HG03354 (cell line): ENCODE data around the gene AHRR.
A peak's percentile ranks its signal among the peaks of the same experiment; 100 is the strongest.

ENCODE experiments used
- ATAC-seq: cut with Tn5 transposase; IDR thresholded peaks from one replicate; pipeline ENCODE4 v1.9.1; 2021; ENCODE audit warnings: mild to moderate bottlenecking; ENCODE audit not compliant: unreplicated experiment, poor library complexity, severe bottlenecking

Gene AHRR

GRCh38 chr5:342501-343460, 21.3 kb downstream of the AHRR start:
- ATAC-seq: no peak

DNA sequence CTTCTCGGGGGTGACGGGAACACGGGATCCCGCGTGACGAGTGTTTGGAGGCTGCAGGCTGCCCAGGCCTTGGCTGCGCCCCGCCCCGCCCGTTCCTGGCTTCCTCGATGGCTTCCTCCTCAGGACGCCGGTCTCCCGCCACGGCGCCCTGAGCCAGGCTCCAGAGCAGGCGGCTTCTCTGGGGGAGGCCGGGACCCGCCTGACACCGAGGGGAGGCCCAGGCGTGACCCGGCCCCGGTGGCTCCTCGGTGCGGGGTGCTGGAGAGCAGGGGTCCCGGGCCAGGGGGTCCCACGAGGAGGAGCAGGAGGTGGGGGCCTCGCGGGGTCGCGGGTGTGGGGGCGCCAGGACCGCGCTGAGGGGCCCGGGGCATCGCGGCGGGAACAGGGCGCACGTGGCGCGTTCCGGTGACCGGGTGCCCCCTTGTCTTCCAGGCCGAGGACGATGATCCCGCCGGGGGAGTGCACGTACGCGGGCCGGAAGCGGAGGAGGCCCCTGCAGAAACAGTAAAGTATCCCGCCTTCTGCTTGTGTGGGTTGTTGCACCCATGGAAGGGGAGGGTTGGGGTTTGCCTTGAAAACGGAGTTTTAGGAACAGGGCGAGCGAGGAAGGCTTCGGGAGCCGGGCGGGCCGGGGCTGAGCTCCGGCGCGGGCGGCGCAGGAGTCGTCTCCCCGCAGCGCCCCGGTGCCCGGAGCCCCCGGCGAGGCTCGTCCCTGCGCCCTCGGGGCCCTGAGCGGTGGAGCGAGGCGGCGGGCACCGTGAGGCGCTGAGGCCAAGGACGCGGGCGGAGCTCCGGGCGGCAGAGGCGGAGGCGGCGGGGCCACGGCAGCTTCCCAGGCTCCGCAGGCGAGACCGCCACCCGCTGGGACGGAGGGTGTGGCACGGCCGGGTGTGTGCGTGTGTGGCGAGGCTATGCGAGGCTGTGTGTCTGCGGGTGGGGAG, 22.2 kb downstream of the AHRR start:
- ATAC-seq: peak; percentile 55

DNA sequence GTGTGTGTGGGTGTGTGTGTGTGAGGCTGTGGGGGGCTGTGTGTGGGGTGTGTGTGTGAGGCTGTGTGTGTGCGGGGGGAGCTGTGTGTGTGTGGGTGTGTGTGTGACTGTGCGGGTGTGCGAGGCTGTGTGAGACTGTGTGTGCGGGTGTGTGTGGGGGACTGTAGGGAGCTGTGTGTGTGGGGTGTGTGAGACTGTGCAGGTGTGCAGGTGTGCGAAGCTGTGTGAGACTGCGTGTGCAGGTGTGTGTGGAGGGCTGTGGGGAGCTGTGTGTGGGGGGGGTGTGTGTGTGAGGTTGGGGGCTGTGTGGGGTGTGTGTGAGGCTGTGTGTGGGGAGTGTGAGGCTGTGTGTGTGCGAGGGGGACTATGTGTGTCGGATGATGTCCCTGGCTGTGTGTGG, 23.2 kb downstream of the AHRR start:
- no peak for ATAC-seq

- no peak for ATAC-seq
Measured at GRCh38 chr5:345404-346195, 24.1 kb downstream of the AHRR start.

- no peak for ATAC-seq
Measured at GRCh38 chr5:346229-346935, 24.9 kb downstream of the AHRR start.

GRCh38 chr5:347712-348284, 26.3 kb downstream of the AHRR start:
- ATAC-seq: no peak

DNA sequence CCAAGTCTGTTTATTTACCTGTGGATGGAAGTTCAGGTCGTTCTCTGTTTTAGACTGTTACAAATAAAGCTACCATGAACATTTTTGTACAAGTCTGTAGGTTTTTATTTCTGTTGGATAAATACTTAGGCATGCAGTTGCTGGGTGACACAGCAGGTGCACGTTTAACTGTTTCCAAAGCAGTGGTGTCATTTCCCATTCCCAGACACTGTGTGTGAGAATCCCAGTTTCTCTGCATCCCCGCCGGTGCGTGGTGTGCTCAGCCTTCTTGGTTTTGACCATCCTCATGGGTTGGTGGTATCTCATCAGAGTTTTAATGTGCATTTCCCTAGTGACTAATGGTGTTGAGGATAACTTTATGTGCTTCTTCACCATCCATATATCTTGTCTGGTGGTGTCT, 27.2 kb downstream of the AHRR start:
- no peak for ATAC-seq

DNA sequence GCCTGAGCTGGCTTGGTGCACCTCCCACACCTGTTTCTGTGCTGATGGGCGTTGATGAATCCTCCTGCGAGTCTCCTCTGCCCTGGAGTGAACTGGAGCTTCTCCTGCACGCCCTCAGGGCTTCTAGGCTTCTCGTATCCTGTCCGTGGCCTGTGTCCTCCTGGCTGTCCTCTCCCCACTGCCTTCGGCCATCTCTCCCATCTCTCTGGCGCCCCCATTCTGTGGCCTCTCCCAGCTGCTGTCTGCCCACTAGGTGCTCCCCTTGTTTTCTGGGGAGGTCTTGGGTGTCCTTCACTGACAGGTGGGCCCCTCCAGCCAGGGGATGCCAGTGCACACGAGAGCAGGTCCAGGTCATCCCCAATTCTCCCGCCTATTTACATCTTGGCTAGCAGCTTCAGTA, 28.8 kb downstream of the AHRR start:
- no peak for ATAC-seq

GRCh38 chr5:351084-351920, 29.8 kb downstream of the AHRR start:
- ATAC-seq: no peak

GRCh38 chr5:351921-352245, 30.4 kb downstream of the AHRR start:
- no peak for ATAC-seq

DNA sequence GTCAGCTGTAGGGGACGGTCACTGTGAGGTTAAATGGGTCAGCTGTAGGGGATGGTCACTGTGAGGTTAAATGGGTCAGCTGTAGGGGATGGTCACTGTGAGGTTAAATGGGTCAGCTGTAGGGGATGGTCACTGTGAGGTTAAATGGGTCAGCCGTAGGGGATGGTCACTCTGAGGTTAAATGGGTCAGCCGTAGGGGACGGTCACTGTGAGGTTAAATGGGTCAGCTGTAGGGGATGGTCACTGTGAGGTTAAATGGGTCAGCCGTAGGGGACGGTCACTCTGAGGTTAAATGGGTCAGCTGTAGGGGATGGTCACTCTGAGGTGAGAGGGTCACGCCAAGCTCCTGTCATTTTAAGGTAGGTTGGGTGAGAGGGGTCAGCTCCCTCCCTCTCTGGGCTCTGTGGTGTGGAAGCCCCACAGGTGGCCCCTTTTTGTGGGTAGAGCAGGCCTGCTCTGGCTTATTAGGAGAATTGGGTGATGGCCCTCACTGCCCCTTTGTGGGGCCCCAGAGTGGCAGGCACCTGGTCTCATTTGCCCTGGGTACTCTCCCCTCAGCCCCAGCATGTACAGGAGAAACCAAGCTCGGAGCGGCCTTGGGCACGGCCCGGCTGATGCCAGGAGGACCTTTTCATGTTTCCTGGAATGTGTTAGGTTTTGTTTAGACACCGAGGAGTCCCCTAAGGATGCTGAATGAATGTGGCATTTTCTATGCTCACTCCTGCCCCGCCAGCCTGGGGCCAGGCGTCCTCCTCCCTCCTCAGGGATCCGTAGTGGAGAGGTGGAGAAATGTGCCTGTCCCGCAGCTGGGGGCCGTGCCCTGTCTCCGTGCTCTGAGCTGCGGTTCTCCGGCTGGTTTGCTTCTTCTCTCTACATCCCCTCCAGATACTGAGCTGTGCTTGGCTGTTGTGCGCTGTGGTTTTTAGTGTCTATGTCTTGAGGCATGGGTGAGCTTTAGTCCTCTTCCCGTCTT, 31.4 kb downstream of the AHRR start:
- no peak for ATAC-seq

DNA sequence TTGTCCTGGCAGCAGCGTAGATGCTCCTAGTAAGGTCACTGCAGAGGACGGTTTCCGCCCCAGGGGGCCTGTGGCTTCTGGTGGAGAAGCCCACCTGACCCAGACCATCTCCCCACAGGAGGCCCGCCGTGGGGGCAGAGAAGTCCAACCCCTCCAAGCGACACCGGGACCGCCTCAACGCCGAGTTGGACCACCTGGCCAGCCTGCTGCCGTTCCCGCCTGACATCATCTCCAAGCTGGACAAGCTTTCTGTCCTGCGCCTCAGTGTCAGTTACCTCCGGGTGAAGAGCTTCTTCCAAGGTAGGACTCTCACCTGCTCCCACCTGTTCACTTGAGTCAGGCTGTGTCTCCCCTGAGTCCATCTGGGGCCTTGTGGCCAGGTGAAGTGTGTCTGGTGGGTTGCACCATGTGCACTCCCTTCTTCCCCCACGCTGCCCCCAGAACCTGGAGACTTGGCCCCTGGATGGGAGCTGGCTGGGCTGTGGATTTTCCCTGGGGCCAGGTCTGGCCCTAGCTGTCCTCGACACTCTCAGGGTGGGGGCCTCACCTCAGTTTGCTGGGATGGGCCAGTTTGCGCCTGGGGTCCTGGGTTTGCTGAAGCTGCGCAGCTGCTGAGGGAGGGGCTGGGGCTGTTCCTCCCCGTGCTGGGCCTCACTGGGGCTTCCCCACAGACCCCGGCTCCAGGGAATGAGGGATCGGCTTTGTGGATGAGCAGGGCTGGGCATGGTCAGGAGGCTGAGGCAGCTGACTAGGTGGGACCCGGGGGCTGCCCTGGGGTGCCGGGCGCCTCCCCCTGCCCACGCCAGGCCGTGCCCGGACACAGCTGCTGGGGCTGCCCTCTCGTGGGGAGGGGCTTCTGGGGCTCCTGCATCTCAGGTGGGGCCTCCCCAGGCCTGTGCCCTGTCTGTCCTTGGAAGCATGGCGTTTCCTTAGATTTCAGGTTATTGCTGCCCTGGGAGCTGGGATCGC, 32.4 kb downstream of the AHRR start:
- ATAC-seq: no peak

DNA sequence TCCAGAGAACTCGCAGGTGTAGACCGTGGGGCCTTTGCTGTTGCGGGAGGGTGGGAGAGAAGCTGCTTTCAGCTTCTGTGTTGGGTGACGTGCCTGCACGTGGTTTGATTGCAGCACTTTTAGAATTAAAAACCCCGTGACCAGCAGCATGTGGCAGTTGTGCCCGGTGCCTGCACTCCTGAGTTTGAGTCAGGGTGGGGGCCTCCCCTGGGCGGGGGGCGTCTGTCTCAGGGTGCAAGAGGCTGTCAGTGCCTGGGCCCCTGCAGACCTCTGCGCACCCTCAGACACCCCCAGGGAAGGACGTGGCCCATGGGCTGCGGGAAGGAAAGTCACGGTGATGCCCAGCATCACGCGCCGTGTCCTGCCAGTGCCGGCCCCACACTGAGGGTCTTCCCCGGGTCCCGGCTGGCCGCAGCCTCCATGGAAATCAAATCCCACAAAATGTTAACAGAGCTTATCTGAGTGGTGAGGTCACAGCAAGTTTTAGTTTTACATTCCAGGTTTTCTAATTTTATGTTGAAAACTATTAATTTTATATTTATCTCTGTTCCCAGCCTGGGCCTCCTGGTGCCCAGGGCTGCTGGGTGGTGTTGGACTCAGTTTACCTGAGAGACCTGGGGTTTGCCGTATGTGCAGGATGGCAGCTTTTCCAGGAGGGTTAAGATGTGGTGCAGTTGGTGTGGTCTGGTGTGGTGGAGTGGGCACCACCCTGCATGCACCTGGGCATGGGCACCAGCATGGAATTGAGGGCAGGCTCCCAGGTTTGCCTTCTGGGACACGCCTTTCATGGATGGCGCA, 33.3 kb downstream of the AHRR start:
- no peak for ATAC-seq

- no peak for ATAC-seq
Measured at GRCh38 chr5:355379-355935, 33.9 kb downstream of the AHRR start.

- ATAC-seq: no peak
Measured at GRCh38 chr5:355958-356357, 34.4 kb downstream of the AHRR start.
